ENCODE measurements around the gene IGLL5. TPM values are rescaled to one million over a fixed set of nuclear protein-coding genes. Genes with fewer than 3 reads are reported as not detected.

The IGLL5 gene
- polyA plus RNA-seq, 1 donor (not counting 4 experiments of a cell fraction or from before 2014, with no cell fraction given), result not detected

DNA sequence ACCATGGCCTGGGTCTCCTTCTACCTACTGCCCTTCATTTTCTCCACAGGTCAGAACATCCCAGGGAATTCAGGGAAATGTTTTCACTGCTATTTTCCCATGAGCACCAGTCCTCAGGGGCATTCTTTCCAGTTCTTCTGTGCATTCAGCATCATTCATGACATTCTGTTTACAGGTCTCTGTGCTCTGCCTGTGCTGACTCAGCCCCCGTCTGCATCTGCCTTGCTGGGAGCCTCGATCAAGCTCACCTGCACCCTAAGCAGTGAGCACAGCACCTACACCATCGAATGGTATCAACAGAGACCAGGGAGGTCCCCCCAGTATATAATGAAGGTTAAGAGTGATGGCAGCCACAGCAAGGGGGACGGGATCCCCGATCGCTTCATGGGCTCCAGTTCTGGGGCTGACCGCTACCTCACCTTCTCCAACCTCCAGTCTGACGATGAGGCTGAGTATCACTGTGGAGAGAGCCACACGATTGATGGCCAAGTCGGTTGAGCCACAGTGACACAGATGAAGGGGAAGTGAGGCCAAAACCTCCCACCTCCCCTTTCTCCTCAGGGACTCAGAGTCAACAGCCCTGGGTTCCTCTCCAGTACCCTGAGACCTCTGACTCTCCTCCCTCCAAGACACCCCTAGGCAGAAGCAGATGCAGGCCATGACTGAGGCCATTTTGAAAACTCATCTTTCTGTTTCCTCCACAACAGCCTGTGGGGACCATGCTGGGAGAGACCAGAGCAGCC is 15.9 kb upstream of the IGLL5 start:
- no peak overlapping the region for H3K9ac ChIP-seq (ENCODE audit: control insufficient read depth, extremely low read depth, insufficient read depth, low read length)
- peaks cover 12% of the 10 kb centered on the region for H3K27me3 ChIP-seq (ENCODE audit: control insufficient read depth, extremely low read depth, insufficient read depth, low read length)
- no peaks in the 10 kb centered on the region for H4K20me1 ChIP-seq (ENCODE audit: control insufficient read depth, extremely low read depth, insufficient read depth, low read length)
- no peak overlapping the region for H3K4me3 ChIP-seq (ENCODE audit: control insufficient read depth in 2 of 3, extremely low read depth in 1 of 3, insufficient read depth in 2 of 3, low read depth in 1 of 3, low read length in 3 of 3)
- H3K4me2 ChIP-seq (ENCODE audit: control insufficient read depth, extremely low read depth, insufficient read depth, low read depth, low read length), result no peak overlapping the region
- DNase-seq (ENCODE audit: low read depth, low spot score) (no peak), FAIRE-seq (no peak)
- H3K9me1 ChIP-seq (ENCODE audit: control insufficient read depth, extremely low read depth, insufficient read depth, low read length), result no peaks in the 10 kb centered on the region
- no peaks in the 10 kb centered on the region for H3K79me2 ChIP-seq (ENCODE audit: control insufficient read depth, insufficient read depth, low read length)
- no peaks in the 10 kb centered on the region for H3K9me3 ChIP-seq (ENCODE audit: control insufficient read depth, low read depth, low read length)
- H3K27ac ChIP-seq (ENCODE audit: control insufficient read depth, insufficient read depth, low read length), result no peak overlapping the region
- no peak overlapping the region for H2AFZ ChIP-seq (ENCODE audit: control insufficient read depth, low read length)
- dilution Hi-C loops (cut with MboI; ENCODE audit: extremely low pct_ligation_motif_present, low sequenced_read_pairs), result no loop called here
- TF ChIP-seq, protein P1, sequence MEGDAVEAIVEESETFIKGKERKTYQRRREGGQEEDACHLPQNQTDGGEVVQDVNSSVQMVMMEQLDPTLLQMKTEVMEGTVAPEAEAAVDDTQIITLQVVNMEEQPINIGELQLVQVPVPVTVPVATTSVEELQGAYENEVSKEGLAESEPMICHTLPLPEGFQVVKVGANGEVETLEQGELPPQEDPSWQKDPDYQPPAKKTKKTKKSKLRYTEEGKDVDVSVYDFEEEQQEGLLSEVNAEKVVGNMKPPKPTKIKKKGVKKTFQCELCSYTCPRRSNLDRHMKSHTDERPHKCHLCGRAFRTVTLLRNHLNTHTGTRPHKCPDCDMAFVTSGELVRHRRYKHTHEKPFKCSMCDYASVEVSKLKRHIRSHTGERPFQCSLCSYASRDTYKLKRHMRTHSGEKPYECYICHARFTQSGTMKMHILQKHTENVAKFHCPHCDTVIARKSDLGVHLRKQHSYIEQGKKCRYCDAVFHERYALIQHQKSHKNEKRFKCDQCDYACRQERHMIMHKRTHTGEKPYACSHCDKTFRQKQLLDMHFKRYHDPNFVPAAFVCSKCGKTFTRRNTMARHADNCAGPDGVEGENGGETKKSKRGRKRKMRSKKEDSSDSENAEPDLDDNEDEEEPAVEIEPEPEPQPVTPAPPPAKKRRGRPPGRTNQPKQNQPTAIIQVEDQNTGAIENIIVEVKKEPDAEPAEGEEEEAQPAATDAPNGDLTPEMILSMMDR (optimal IDR thresholded peaks at IDR 0.05 in 1 of 3, IDR thresholded peaks at IDR 0.05 in 1 of 3, conservative IDR thresholded peaks at IDR 0.05 in 1 of 3; ENCODE audit: extremely low read depth in 1 of 3, insufficient read depth in 2 of 3, low read length in 3 of 3), result no peak
- no peak for TF ChIP-seq EZH2 (IDR thresholded peaks at IDR 0.05; ENCODE audit: low read length)
- no peaks in the 10 kb centered on the region for H3K4me1 ChIP-seq (ENCODE audit: control insufficient read depth, extremely low read depth, insufficient read depth, low read length)
- H3K36me3 ChIP-seq (ENCODE audit: control insufficient read depth in 2 of 2, extremely low read depth in 1 of 2, insufficient read depth in 2 of 2, low read length in 2 of 2), result no peaks in the 10 kb centered on the region

DNA sequence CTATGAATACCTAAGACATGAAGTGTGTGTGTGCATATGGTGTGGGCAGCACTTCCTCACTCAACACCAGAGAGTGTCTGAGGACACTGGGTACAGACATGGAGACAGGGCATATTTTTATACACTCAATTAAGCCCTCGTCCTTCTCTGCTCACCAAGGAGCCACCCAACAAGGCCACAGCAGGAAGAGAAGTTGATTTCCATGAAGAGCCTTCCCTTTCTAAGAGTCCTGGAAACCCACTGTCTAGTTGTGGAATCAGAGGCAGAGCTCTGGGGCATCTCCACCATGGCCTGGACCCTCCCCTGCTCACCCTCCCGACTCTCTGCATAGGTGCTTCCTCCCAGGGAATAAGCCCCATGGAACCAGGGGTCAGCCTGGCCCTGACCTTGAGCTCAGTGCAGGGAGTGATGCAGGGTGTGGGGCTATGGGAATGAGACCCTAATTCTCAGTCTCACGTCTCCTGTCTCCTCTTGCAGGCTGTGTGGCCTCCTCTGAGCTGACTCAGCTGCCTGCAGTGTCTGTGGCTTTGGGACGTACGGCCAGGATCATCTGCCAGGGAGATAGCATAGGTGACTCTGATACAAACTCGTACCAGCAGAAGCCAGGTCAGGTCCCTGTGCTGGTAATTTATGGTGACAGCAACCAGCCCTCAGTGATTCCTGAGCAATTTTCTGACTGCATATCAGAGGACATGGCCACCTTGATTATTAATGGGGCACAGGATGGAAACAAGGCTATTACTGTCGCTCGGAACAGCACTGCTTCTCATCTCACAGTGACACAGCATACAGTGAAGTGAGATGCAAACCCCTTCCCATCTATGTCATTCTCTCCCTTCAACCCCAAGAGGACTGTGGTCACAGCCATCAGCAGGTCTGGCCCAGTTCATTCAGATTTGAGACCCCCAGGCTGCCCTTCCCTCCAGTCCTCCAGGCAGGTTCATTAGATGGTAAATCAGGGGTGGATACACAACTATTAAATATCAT is 14.6 kb upstream of the IGLL5 start:
- H4K20me1 ChIP-seq (ENCODE audit: control insufficient read depth, extremely low read depth, insufficient read depth, low read length), result no peaks in the 10 kb centered on the region
- DNase-seq (ENCODE audit: low read depth, low spot score), result no peak
- TF ChIP-seq EZH2 (IDR thresholded peaks at IDR 0.05; ENCODE audit: low read length), result no peak
- TF ChIP-seq, protein P1 (optimal IDR thresholded peaks at IDR 0.05 in 1 of 3, IDR thresholded peaks at IDR 0.05 in 1 of 3, conservative IDR thresholded peaks at IDR 0.05 in 1 of 3; ENCODE audit: extremely low read depth in 1 of 3, insufficient read depth in 2 of 3, low read length in 3 of 3), result no peak
- no peak overlapping the region for H3K4me3 ChIP-seq (ENCODE audit: control insufficient read depth in 2 of 3, extremely low read depth in 1 of 3, insufficient read depth in 2 of 3, low read depth in 1 of 3, low read length in 3 of 3)
- FAIRE-seq, result no peak
- dilution Hi-C loops (cut with MboI; ENCODE audit: extremely low pct_ligation_motif_present, low sequenced_read_pairs), result no loop called here
- no peaks in the 10 kb centered on the region for H3K79me2 ChIP-seq (ENCODE audit: control insufficient read depth, insufficient read depth, low read length)
- no peaks in the 10 kb centered on the region for H3K9me1 ChIP-seq (ENCODE audit: control insufficient read depth, extremely low read depth, insufficient read depth, low read length)
- H3K9ac ChIP-seq (ENCODE audit: control insufficient read depth, extremely low read depth, insufficient read depth, low read length), result no peak overlapping the region
- H3K4me1 ChIP-seq (ENCODE audit: control insufficient read depth, extremely low read depth, insufficient read depth, low read length), result no peaks in the 10 kb centered on the region
- no peak overlapping the region for H3K27ac ChIP-seq (ENCODE audit: control insufficient read depth, insufficient read depth, low read length)
- H3K9me3 ChIP-seq (ENCODE audit: control insufficient read depth, low read depth, low read length), result no peaks in the 10 kb centered on the region
- H3K36me3 ChIP-seq (ENCODE audit: control insufficient read depth in 2 of 2, extremely low read depth in 1 of 2, insufficient read depth in 2 of 2, low read length in 2 of 2), result no peaks in the 10 kb centered on the region
- no peak overlapping the region for H3K4me2 ChIP-seq (ENCODE audit: control insufficient read depth, extremely low read depth, insufficient read depth, low read depth, low read length)
- H2AFZ ChIP-seq (ENCODE audit: control insufficient read depth, low read length), result no peak overlapping the region
- H3K27me3 ChIP-seq (ENCODE audit: control insufficient read depth, extremely low read depth, insufficient read depth, low read length), result peaks cover 12% of the 10 kb centered on the region
